ENCODE results near the gene SPP1. TPM values are rescaled to one million over a fixed set of nuclear protein-coding genes. Genes with fewer than 3 reads are reported as not detected.

SPP1 gene
- polyA plus RNA-seq, 1 experiment = 4.9 TPM

- Histone ChIP-seq H3K36me3 (ENCODE audit: control insufficient read depth, insufficient read depth, low read length) (peaks cover 4% of the 10 kb centered on the region), H3K4me3 (ENCODE audit: low read depth, low read length) (no peak overlapping the region), H3K27me3 (ENCODE audit: control insufficient read depth, insufficient read depth, low read length) (no peaks in the 10 kb centered on the region)
- TF ChIP-seq CTCF (IDR thresholded peaks at IDR 0.05; ENCODE audit: insufficient read depth, low read depth, low read length) = no peak
- ChIA-PET POLR2A (interaction anchor here (0.6 kb wide), 1 partner anchor 25 kb away, joined by 4 read pairs; no protein-coding TSS in a partner anchor), CTCF (no interaction called here)
- DNase-seq (ENCODE audit: low read depth) = no peak
Measured at GRCh38 chr4:88028946-88029345, 53.4 kb downstream of the SPP1 start.

DNA sequence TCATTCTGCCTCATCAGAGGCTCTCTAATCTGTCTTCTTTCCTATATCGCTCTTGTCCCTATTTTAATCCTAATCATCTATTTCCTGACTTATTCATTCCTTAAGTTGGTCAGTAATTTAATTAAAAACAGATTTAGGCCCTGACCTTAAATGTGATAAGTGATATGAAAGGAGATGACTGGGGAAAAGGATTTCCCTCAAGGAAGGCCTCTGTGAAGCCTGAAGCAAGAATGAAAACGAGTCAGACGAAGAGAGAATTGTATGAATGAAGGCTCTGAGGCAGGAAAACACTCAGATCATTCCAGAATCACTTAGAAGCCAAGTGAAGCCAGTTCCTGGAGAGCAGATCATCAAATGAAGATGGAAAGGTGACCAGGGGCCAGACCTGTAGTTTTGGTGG lies 54.0 kb downstream of the SPP1 start:
- TF ChIP-seq CTCF (IDR thresholded peaks at IDR 0.05; ENCODE audit: insufficient read depth, low read depth, low read length) = no peak
- POLR2A ChIA-PET = no interaction called here

DNA sequence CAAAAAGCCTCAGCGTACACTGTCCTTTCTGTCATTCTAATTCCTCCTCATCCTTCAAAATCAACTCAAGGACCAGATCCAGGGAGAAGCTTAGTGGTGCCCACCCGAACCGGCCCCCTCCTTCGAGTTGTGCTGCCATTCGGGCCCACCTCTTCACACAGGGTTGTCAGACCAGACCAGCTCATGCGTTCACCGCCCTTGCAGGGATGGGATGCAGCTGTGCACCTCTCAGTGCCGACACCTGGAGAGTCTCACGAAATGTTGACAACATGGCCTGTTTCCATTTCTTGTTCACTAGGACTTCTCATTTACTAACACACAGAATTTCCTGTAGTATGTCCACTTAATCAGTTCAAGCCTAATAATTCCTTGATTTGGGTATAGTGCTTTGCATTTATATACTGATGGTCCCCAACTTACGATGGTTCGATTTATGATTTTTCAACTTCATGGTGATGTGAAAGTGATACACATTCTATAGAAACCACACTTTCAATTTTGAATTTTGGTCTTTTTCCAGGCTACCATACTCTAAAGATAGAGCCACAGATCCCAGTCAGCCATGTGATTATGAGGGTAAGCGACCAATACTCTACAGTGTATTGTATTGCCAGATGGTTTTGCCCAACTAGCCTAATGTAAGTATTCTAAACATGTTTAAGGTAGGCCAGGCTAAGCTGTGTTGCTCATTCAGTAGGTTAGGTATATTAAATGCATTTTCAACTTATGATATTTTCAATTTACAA lies 55.2 kb downstream of the SPP1 start:
- H3K4me3 ChIP-seq (ENCODE audit: low read depth, low read length) = no peak overlapping the region
- no peak for DNase-seq (ENCODE audit: low read depth)
- H3K27me3 ChIP-seq (ENCODE audit: control insufficient read depth, insufficient read depth, low read length) = no peaks in the 10 kb centered on the region
- peaks cover 6% of the 10 kb centered on the region for H3K36me3 ChIP-seq (ENCODE audit: control insufficient read depth, insufficient read depth, low read length)
- POLR2A ChIA-PET = no interaction called here
- no peak for TF ChIP-seq CTCF (IDR thresholded peaks at IDR 0.05; ENCODE audit: insufficient read depth, low read depth, low read length)
- CTCF ChIA-PET = interaction anchor here (0.6 to 4.5 kb wide), 4 partner anchors 22 to 184 kb away, joined by 3 to 56 read pairs (median 8); no protein-coding TSS in a partner anchor

More for the DNA sequence above, 54.0 kb downstream of the SPP1 start:
- DNase-seq (ENCODE audit: low read depth) = no peak
- CTCF ChIA-PET = interaction anchor here (3.9 to 4.5 kb wide), 2 partner anchors 21 to 181 kb away, joined by 12 to 56 read pairs; no protein-coding TSS in a partner anchor
- Histone ChIP-seq H3K4me3 (ENCODE audit: low read depth, low read length) (no peak overlapping the region), H3K27me3 (ENCODE audit: control insufficient read depth, insufficient read depth, low read length) (no peaks in the 10 kb centered on the region), H3K36me3 (ENCODE audit: control insufficient read depth, insufficient read depth, low read length) (peaks cover 4% of the 10 kb centered on the region)

Small RNA genes lying within 50 kb of the gene (small RNA-seq; reads per million reads assigned to genes)
- 0.84 reads per million for gene RNU1-36P (ENCODE audit: insufficient read length, low read depth, low replicate concordance)

Other genes starting within 250 kb of the SPP1 start
- gene IBSP, start 176.2 kb upstream of the SPP1 start, polyA plus RNA-seq (2011; rRNA removed) = not detected in 2 replicates
- gene MEPE, start 142.7 kb upstream of the SPP1 start, polyA plus RNA-seq (2011; rRNA removed) = not detected in 2 replicates
- 67.0 and 121 TPM in 2 replicates for gene PKD2, start 31.9 kb downstream of the SPP1 start, polyA plus RNA-seq (2011; rRNA removed)
- 0.45 and 0.65 TPM in 2 replicates for gene ABCG2, start 182.9 kb downstream of the SPP1 start, polyA plus RNA-seq (2011; rRNA removed)

Data from BJ (cell line).